Measurements from ENCODE around the gene DNAJC6. TPM values are rescaled to one million over a fixed set of nuclear protein-coding genes. Genes with fewer than 3 reads are reported as not detected.
A peak's percentile ranks its signal among the peaks of the same experiment; 100 is the strongest.

DNAJC6 gene
- total and polyA plus RNA-seq, 2 of the 13 experiments (the other 11 are each of a cell fraction or from before 2014, with no cell fraction given) = 1.0 to 1.6 TPM

GRCh38 chr1:65309304-65310077 lies at the start of gene DNAJC6 (continued):
- TF ChIP-seq, protein P1, sequence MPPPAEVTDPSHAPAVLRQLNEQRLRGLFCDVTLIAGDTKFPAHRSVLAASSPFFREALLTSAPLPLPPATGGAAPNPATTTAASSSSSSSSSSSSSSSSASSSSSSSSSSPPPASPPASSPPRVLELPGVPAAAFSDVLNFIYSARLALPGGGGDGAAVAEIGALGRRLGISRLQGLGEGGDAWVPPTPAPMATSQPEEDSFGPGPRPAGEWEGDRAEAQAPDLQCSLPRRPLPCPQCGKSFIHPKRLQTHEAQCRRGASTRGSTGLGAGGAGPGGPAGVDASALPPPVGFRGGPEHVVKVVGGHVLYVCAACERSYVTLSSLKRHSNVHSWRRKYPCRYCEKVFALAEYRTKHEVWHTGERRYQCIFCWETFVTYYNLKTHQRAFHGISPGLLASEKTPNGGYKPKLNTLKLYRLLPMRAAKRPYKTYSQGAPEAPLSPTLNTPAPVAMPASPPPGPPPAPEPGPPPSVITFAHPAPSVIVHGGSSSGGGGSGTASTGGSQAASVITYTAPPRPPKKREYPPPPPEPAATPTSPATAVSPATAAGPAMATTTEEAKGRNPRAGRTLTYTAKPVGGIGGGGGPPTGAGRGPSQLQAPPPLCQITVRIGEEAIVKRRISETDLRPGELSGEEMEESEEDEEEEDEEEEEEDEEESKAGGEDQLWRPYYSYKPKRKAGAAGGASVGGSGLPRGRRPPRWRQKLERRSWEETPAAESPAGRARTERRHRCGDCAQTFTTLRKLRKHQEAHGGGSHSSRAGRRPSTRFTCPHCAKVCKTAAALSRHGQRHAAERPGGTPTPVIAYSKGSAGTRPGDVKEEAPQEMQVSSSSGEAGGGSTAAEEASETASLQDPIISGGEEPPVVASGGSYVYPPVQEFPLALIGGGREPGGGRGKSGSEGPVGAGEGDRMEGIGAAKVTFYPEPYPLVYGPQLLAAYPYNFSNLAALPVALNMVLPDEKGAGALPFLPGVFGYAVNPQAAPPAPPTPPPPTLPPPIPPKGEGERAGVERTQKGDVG (CRISPR knock-in tag; IDR thresholded peaks at IDR 0.05; ENCODE audit: borderline replicate concordance) = no peak
- TF ChIP-seq JUN (CRISPR knock-in tag; IDR thresholded peaks at IDR 0.05) = no peak
- TF ChIP-seq, protein P2, sequence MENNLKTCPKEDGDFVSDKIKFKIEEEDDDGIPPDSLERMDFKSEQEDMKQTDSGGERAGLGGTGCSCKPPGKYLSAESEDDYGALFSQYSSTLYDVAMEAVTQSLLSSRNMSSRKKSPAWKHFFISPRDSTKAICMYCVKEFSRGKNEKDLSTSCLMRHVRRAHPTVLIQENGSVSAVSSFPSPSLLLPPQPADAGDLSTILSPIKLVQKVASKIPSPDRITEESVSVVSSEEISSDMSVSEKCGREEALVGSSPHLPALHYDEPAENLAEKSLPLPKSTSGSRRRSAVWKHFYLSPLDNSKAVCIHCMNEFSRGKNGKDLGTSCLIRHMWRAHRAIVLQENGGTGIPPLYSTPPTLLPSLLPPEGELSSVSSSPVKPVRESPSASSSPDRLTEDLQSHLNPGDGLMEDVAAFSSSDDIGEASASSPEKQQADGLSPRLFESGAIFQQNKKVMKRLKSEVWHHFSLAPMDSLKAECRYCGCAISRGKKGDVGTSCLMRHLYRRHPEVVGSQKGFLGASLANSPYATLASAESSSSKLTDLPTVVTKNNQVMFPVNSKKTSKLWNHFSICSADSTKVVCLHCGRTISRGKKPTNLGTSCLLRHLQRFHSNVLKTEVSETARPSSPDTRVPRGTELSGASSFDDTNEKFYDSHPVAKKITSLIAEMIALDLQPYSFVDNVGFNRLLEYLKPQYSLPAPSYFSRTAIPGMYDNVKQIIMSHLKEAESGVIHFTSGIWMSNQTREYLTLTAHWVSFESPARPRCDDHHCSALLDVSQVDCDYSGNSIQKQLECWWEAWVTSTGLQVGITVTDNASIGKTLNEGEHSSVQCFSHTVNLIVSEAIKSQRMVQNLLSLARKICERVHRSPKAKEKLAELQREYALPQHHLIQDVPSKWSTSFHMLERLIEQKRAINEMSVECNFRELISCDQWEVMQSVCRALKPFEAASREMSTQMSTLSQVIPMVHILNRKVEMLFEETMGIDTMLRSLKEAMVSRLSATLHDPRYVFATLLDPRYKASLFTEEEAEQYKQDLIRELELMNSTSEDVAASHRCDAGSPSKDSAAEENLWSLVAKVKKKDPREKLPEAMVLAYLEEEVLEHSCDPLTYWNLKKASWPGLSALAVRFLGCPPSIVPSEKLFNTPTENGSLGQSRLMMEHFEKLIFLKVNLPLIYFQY (CRISPR knock-in tag; IDR thresholded peaks at IDR 0.05; ENCODE audit: borderline replicate concordance) = peak; percentile 58; the same call in 1 of the 2 replicates
- no peak for TF ChIP-seq CC2D1A (CRISPR knock-in tag; IDR thresholded peaks at IDR 0.05)
- TF ChIP-seq SP140L (CRISPR knock-in tag; IDR thresholded peaks at IDR 0.05; ENCODE audit: borderline replicate concordance) = no peak; the same call in 1 of the 2 replicates
- TF ChIP-seq SOX5 (CRISPR knock-in tag; IDR thresholded peaks at IDR 0.05; ENCODE audit: borderline replicate concordance) = no peak; the same call in 1 of the 2 replicates
- TF ChIP-seq FOXP1 (IDR thresholded peaks at IDR 0.05) = no peak
- TF ChIP-seq FOXP1 (CRISPR knock-in tag; IDR thresholded peaks at IDR 0.05) = no peak
- TF ChIP-seq STAG1 (CRISPR knock-in tag; IDR thresholded peaks at IDR 0.05) = peak; percentile 32; the same call in 1 of the 2 replicates
- TF ChIP-seq HOXD1 (CRISPR knock-in tag; IDR thresholded peaks at IDR 0.05) = peak; percentile 91
- peak; percentile 89; the same call in 1 of the 2 replicates for TF ChIP-seq ZNF737 (CRISPR knock-in tag; IDR thresholded peaks at IDR 0.05; ENCODE audit: borderline replicate concordance)
- no peak for TF ChIP-seq NR2F6 (IDR thresholded peaks at IDR 0.05)
- peak; percentile 42; the same call in 1 of the 2 replicates for TF ChIP-seq NR2F6 (CRISPR knock-in tag; IDR thresholded peaks at IDR 0.05)
- TF ChIP-seq HOXA7 (CRISPR knock-in tag; IDR thresholded peaks at IDR 0.05) = no peak
- TF ChIP-seq FOXO1 (CRISPR knock-in tag; IDR thresholded peaks at IDR 0.05) = peak; percentile 67
- no peak for TF ChIP-seq MZF1 (CRISPR knock-in tag; IDR thresholded peaks at IDR 0.05; ENCODE audit: borderline replicate concordance)
- peak; percentile 80; the same call in 1 of the 2 replicates for TF ChIP-seq MXD4 (CRISPR knock-in tag; IDR thresholded peaks at IDR 0.05)
- no peak for TF ChIP-seq EP300 (IDR thresholded peaks at IDR 0.05; ENCODE audit: low read depth in 2 of 2, low read length in 2 of 2)
- TF ChIP-seq EP300 (CRISPR knock-in tag; IDR thresholded peaks at IDR 0.05; ENCODE audit: borderline replicate concordance) = no peak
- peak; percentile 50; the same call in 1 of the 2 replicates for TF ChIP-seq FOSL2 (CRISPR knock-in tag; IDR thresholded peaks at IDR 0.05)
- no peak for TF ChIP-seq ZNF383 (CRISPR knock-in tag; IDR thresholded peaks at IDR 0.05; ENCODE audit: borderline replicate concordance)
